ENCODE measurements around the gene HAND2.

DNA sequence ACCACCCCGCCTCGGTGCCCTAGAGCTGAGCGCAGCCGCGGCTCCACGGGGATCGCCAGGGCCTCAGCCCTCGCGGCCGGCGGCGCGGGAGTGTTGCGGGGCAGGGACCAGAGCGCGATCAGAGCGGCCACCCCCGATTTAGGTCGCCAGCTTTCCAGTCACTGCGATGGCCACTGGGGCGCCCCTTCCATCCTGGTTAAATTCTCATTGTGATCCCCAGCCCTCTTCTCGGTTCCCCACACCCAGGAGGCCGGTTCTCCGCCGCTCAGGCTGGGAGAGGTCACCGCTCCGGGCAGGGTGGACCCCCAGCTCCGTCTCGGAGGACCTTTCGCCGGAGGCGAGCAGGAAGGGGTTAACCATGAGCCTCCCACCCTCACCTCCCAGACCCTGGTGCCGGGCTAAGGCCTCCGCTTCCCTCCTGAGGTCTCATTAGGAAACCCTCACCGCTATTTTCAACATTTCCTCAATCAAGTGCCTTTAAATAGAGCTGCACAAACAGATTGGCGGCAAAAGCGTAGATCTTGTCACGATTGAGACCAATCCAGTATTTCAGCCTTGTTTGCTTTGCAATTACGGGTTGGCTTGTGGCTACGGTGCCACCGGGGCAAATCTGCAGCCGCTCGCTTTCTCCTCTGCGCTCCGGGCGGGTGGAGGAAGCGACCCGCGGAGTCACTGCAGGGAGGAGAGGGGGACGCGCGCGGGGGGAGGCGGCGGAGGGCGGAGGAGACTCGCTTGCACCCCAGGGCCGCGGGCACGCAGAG lies 8.3 kb upstream of the HAND2 start:
- TF ChIP-seq POLR2AphosphoS5 (IDR thresholded peaks at IDR 0.05; ENCODE audit: low read depth, low read length) (no peak), TAF1 (IDR thresholded peaks at IDR 0.05; ENCODE audit: borderline replicate concordance, insufficient read depth, low read length) (no peak)
- TF ChIP-seq, protein P1, sequence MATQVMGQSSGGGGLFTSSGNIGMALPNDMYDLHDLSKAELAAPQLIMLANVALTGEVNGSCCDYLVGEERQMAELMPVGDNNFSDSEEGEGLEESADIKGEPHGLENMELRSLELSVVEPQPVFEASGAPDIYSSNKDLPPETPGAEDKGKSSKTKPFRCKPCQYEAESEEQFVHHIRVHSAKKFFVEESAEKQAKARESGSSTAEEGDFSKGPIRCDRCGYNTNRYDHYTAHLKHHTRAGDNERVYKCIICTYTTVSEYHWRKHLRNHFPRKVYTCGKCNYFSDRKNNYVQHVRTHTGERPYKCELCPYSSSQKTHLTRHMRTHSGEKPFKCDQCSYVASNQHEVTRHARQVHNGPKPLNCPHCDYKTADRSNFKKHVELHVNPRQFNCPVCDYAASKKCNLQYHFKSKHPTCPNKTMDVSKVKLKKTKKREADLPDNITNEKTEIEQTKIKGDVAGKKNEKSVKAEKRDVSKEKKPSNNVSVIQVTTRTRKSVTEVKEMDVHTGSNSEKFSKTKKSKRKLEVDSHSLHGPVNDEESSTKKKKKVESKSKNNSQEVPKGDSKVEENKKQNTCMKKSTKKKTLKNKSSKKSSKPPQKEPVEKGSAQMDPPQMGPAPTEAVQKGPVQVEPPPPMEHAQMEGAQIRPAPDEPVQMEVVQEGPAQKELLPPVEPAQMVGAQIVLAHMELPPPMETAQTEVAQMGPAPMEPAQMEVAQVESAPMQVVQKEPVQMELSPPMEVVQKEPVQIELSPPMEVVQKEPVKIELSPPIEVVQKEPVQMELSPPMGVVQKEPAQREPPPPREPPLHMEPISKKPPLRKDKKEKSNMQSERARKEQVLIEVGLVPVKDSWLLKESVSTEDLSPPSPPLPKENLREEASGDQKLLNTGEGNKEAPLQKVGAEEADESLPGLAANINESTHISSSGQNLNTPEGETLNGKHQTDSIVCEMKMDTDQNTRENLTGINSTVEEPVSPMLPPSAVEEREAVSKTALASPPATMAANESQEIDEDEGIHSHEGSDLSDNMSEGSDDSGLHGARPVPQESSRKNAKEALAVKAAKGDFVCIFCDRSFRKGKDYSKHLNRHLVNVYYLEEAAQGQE (IDR thresholded peaks at IDR 0.05; ENCODE audit: insufficient read depth in 1 of 2, low read depth in 2 of 2, low read length in 2 of 2): no peak

Measured in PFSK-1 (cell line).